ENCODE results near the gene SOD2. TPM values are rescaled to one million over a fixed set of nuclear protein-coding genes. Genes with fewer than 3 reads are reported as not detected.

Gene SOD2
- total RNA-seq (1,000 to 10,000 TPM in 2 of 9 donors, 100 to 1,000 TPM in 7; 172 to 3,032 (median 451) TPM), polyA plus RNA-seq (100 to 1,000 TPM; 129 to 348 (median 208) TPM)
- long read RNA-seq, donor 1, full-length matches to known transcripts, result 35 of 44 reads
- long read RNA-seq, donor 1, partial matches to known transcripts, result 9 of 44 reads
- long read RNA-seq, donor 1, other reads (novel, unspliced or antisense), result 0 of 44 reads
- long read RNA-seq, donor 2, full-length matches to known transcripts, result 25 of 47 reads
- long read RNA-seq, donor 2, partial matches to known transcripts, result 22 of 47 reads
- long read RNA-seq, donor 2, other reads (novel, unspliced or antisense), result 0 of 47 reads
- long read RNA-seq, donor 3, full-length matches to known transcripts, result 24 of 37 reads
- long read RNA-seq, donor 3, partial matches to known transcripts, result 5 of 37 reads
- long read RNA-seq, donor 3, other reads (novel, unspliced or antisense), result 8 of 37 reads
- long read RNA-seq, donor 4, full-length matches to known transcripts, result 80 of 84 reads
- long read RNA-seq, donor 4, partial matches to known transcripts, result 1 of 84 reads
- long read RNA-seq, donor 4, other reads (novel, unspliced or antisense), result 3 of 84 reads
- long read RNA-seq, donor 5, full-length matches to known transcripts, result 917 of 1,046 reads
- long read RNA-seq, donor 5, partial matches to known transcripts, result 18 of 1,046 reads
- long read RNA-seq, donor 5, other reads (novel, unspliced or antisense), result 111 of 1,046 reads
- long read RNA-seq, donor 6, full-length matches to known transcripts, result 71 of 73 reads
- long read RNA-seq, donor 6, partial matches to known transcripts, result 0 of 73 reads
- long read RNA-seq, donor 6, other reads (novel, unspliced or antisense), result 2 of 73 reads
- long read RNA-seq, donor 7, full-length matches to known transcripts, result 14 of 14 reads
- long read RNA-seq, donor 7, partial matches to known transcripts, result 0 of 14 reads
- long read RNA-seq, donor 7, other reads (novel, unspliced or antisense), result 0 of 14 reads
- long read RNA-seq, donor 8, full-length matches to known transcripts, result 34 of 40 reads
- long read RNA-seq, donor 8, partial matches to known transcripts, result 6 of 40 reads
- long read RNA-seq, donor 8, other reads (novel, unspliced or antisense), result 0 of 40 reads
- long read RNA-seq, donor 9, full-length matches to known transcripts, result 25 of 31 reads
- long read RNA-seq, donor 9, partial matches to known transcripts, result 6 of 31 reads
- long read RNA-seq, donor 9, other reads (novel, unspliced or antisense), result 0 of 31 reads
- long read RNA-seq, donor 10, full-length matches to known transcripts, result 12 of 12 reads
- long read RNA-seq, donor 10, partial matches to known transcripts, result 0 of 12 reads
- long read RNA-seq, donor 10, other reads (novel, unspliced or antisense), result 0 of 12 reads

- intact Hi-C loops (cut with DNase I), result loop anchor here (5.0 to 10.0 kb wide), 2 partner anchors 34 to 71 kb away; partner anchors contain the start of genes ACAT2 (in 1 of the 2) and WTAP (in 1 of the 2)
- Histone ChIP-seq H3K9me3 (replicated peaks in 1 of 3) (no peaks in the 10 kb centered on the region), H3K27ac (peak within 1 kb of the TSS; percentile 95 to 98 (median 97)), H3K36me3 (replicated peaks in 1 of 2) (peaks cover 0 to 19% of the 10 kb centered on the region in 2 donors), H3K27me3 (no peaks in the 10 kb centered on the region), H3K4me3 (peak within 1 kb of the TSS; percentile 41 to 94 (median 84)), H3K4me1 (replicated peaks in 1 of 2) (peaks cover 34 to 47% of the 10 kb centered on the region in 2 donors)
- TF ChIP-seq POLR2A (IDR thresholded peaks at IDR 0.05) (peak; percentile 80 to 86), CTCF (IDR thresholded peaks at IDR 0.05) (peak in 1 of 6 experiments; percentile 1)
- WGBS, 4 donors, result 0% methylated on average over 6 to 74 of the region's 74 CpGs
- DNase-seq, result peak; percentile 87 to 96 (median 93)
Measured at GRCh38 chr6:159693128-159693893, at the start of gene SOD2. Gene SOD2 (minus strand): TSS chr6:159693241. CDS start chr6:159693167, 74 bp downstream.

GRCh38 chr6:159742165-159742564 is 49.1 kb upstream of the SOD2 start:
- intact Hi-C loops (cut with DNase I), result no loop called here
- no peak for DNase-seq
- Histone ChIP-seq H3K36me3 (replicated peaks in 1 of 2) (peaks cover 0 to 75% of the 10 kb centered on the region in 2 donors), H3K27me3 (no peaks in the 10 kb centered on the region), H3K4me3 (no peak overlapping the region), H3K9me3 (replicated peaks in 1 of 3) (no peaks in the 10 kb centered on the region), H3K4me1 (replicated peaks in 1 of 2) (peaks cover 15 to 37% of the 10 kb centered on the region in 2 donors), H3K27ac (no peak overlapping the region)
- TF ChIP-seq CTCF (IDR thresholded peaks at IDR 0.05) (no peak), POLR2A (IDR thresholded peaks at IDR 0.05) (no peak)
- 82 to 88% (median 85%) methylated on average over 1 of the region's 1 CpG for WGBS, 4 donors

GRCh38 chr6:159739341-159739740 is 46.3 kb upstream of the SOD2 start:
- Histone ChIP-seq H3K9me3 (replicated peaks in 1 of 3) (no peaks in the 10 kb centered on the region), H3K36me3 (replicated peaks in 1 of 2) (peaks cover 0 to 47% of the 10 kb centered on the region in 2 donors), H3K27me3 (no peaks in the 10 kb centered on the region), H3K4me3 (no peak overlapping the region), H3K27ac (no peak overlapping the region), H3K4me1 (replicated peaks in 1 of 2) (peaks cover 15 to 61% of the 10 kb centered on the region in 2 donors)
- intact Hi-C loops (cut with DNase I), result no loop called here
- TF ChIP-seq CTCF (IDR thresholded peaks at IDR 0.05) (no peak), POLR2A (IDR thresholded peaks at IDR 0.05) (no peak)
- 57 to 69% (median 62%) methylated on average over 3 of the region's 3 CpGs for WGBS, 4 donors
- no peak for DNase-seq
